A549 (cell line): ENCODE measurements around the gene EPC2. TPM values are rescaled to one million over a fixed set of nuclear protein-coding genes. Genes with fewer than 3 reads are reported as not detected.

Source experiments
- ATAC-seq, 2 experiments: fragments of 200-7000 bp in 1 of 2; fragments of >200 bp in 1 of 2; cut with Nextera tagmentation in 1 of 2; cut with Tn5 transposase in 1 of 2; 3 replicates each; pipeline versions ENCODE4 v1.8.0 to v1.9.1; 2018 to 2020; ENCODE audit warnings: mild to moderate bottlenecking in 1 of 2, moderate library complexity in 1 of 2
- CTCF ChIA-PET: fragments of 300-600 bp; sonication (Branson Sonifier 250); formaldehyde crosslinking; extraction: SDS; loops from one replicate; lab custom pipeline; 2021; ENCODE audit warnings: antibody characterized with exemption, inconsistent platforms; lab: Yijun Ruan, JAX
- POLR2A ChIA-PET: fragments of 350-600 bp; formaldehyde crosslinking; extraction: SDS; loops from one replicate; lab custom pipeline; 2021; ENCODE audit warnings: antibody characterized with exemption, inconsistent platforms; lab: Yijun Ruan, JAX
- DNase-seq, 2 experiments: peaks; one replicate each; pipeline versions ENCODE4 v3.0.0 to v3.0.0-alpha.2; 2011 to 2016; ENCODE audit warnings: low read depth in 1 of 2, low spot score in 1 of 2
- FAIRE-seq: peaks from 2 replicates; lab custom pipeline; 2011; peaks lifted over from hg19 to GRCh38; lab: Jason Lieb, UNC
- H3K27ac ChIP-seq, 2 experiments: fragments of >200 bp; sonication (Bioruptor Twin); formaldehyde crosslinking; 3 replicates each; pipeline ENCODE4 v1.5.1; 2016 to 2017
- H3K4me1 ChIP-seq: fragments of >200 bp; sonication (Bioruptor Twin); formaldehyde crosslinking; 3 replicates; pipeline ENCODE4 v1.6.1; 2016
- H3K4me2 ChIP-seq: fragments of >200 bp; sonication (Bioruptor Twin); formaldehyde crosslinking; 3 replicates; pipeline ENCODE4 v1.6.1; 2016
- H3K4me3 ChIP-seq: fragments of >200 bp; sonication (Bioruptor Twin); formaldehyde crosslinking; 3 replicates; pipeline ENCODE4 v1.5.1; 2016
- H3K9me3 ChIP-seq: fragments of >200 bp; sonication (Bioruptor Twin); formaldehyde crosslinking; 3 replicates; pipeline ENCODE4 v1.6.1; 2016
- CBX2 ChIP-seq: fragments of 200-600 bp; sonication (generic); IDR thresholded peaks from 2 replicates; pipeline ENCODE4 v1.6.1; 2016; ENCODE audit warnings: low read depth, mild to moderate bottlenecking, borderline replicate concordance
- EHF ChIP-seq: fragments of 250-450 bp; sonication (Bioruptor Pico); IDR thresholded peaks from 2 replicates; pipeline ENCODE4 v1.5.0; 2020; ENCODE audit warnings: mild to moderate bottlenecking
- EHMT2 ChIP-seq: fragments of 200-600 bp; sonication (generic); IDR thresholded peaks from 2 replicates; pipeline ENCODE4 v1.6.1; 2016; ENCODE audit warnings: antibody characterized with exemption, low read depth, mild to moderate bottlenecking, moderate library complexity
- ELK1 ChIP-seq: fragments of 150-350 bp; IDR thresholded peaks from 2 replicates; pipeline ENCODE4 v1.6.1; 2014; ENCODE audit warnings: low read depth, mild to moderate bottlenecking, low read length
- ESRRA ChIP-seq: fragments of 150-350 bp; IDR thresholded peaks from 2 replicates; pipeline ENCODE4 v1.6.1; 2014; ENCODE audit warnings: mild to moderate bottlenecking, low read length, borderline replicate concordance
- HES2 ChIP-seq: fragments of >200 bp; sonication (Bioruptor Twin); formaldehyde crosslinking; IDR thresholded peaks from 2 replicates; pipeline ENCODE4 v1.6.1; 2016
- HOXA7 ChIP-seq: fragments of 250-450 bp; sonication (Bioruptor Pico); IDR thresholded peaks from 2 replicates; pipeline ENCODE4 v1.5.0; 2020; ENCODE audit warnings: mild to moderate bottlenecking, moderate library complexity
- HOXB5 ChIP-seq: fragments of 250-450 bp; sonication (Bioruptor Pico); IDR thresholded peaks from 2 replicates; pipeline ENCODE4 v1.5.0; 2020; ENCODE audit warnings: mild to moderate bottlenecking, moderate library complexity
- JUNB ChIP-seq: fragments of >200 bp; sonication (Bioruptor Twin); formaldehyde crosslinking; IDR thresholded peaks from 2 replicates; pipeline ENCODE4 v1.6.1; 2016
- MYC ChIP-seq: IDR thresholded peaks from 2 replicates; pipeline ENCODE4 v1.6.1; 2012; ENCODE audit warnings: mild to moderate bottlenecking, inconsistent platforms, low read length, improper control_type of control experiment, borderline replicate concordance
- NPAS2 ChIP-seq: fragments of 250-450 bp; sonication (Bioruptor Pico); IDR thresholded peaks from 2 replicates; pipeline ENCODE4 v1.8.0; 2022; ENCODE audit warnings: mild to moderate bottlenecking, moderate library complexity, borderline replicate concordance
- POLR2A ChIP-seq: IDR thresholded peaks from 2 replicates; pipeline ENCODE4 v1.6.1; 2012; ENCODE audit warnings: mild to moderate bottlenecking, low read length
- RARB ChIP-seq: fragments of 250-450 bp; sonication (Bioruptor Pico); IDR thresholded peaks from 2 replicates; pipeline ENCODE4 v1.8.0; 2021; ENCODE audit warnings: mild to moderate bottlenecking, moderate library complexity
- RNF2 ChIP-seq: fragments of 200-600 bp; sonication (generic); IDR thresholded peaks from 2 replicates; pipeline ENCODE4 v1.6.1; 2016; ENCODE audit warnings: low read depth, mild to moderate bottlenecking, antibody characterized with exemption, moderate library complexity, borderline replicate concordance
- SREBF2 ChIP-seq: fragments of 450-650 bp; IDR thresholded peaks from 2 replicates; pipeline ENCODE4 v1.6.1; 2014; ENCODE audit warnings: mild to moderate bottlenecking, moderate library complexity
- TFCP2L1 ChIP-seq: fragments of 250-450 bp; sonication (Bioruptor Pico); IDR thresholded peaks from 2 replicates; pipeline ENCODE4 v1.5.0; 2021; ENCODE audit warnings: mild to moderate bottlenecking
- USF2 ChIP-seq: fragments of 450-650 bp; IDR thresholded peaks from 2 replicates; pipeline ENCODE4 v1.6.1; 2014; ENCODE audit warnings: antibody characterized with exemption
- ZNF302 ChIP-seq: fragments of 250-450 bp; sonication (Bioruptor Pico); IDR thresholded peaks from 2 replicates; pipeline ENCODE4 v1.9.0; 2021; ENCODE audit warnings: inconsistent platforms, mild to moderate bottlenecking, moderate library complexity
- WGBS: methylation state at CpG from one replicate; pipeline ENCODE4 v1.1.6; 2017; ENCODE audit errors: missing lambda C conversion rate; 5-methylcytosine and 5-hydroxymethylcytosine counted together
- polyA plus RNA-seq, 4 experiments: library from polyadenylated mRNA; depleted of rRNA in 3 of 4; stranded (reverse); fragments of >200 nt; fragmentation: RNase III in 1 of 4; extraction: RNeasy Plus Mini Kit Qiagen cat#74134 plus additional on column Dnase treatment in 1 of 4; gene quantifications; 2 replicates in 3 of 4; 3 replicates in 1 of 4; pipeline ENCODE4 v1.2.3, GENCODE V29; 2011 to 2017
- small RNA-seq, 6 experiments: library from RNA; depleted of rRNA; stranded (forward); fragments of <200 nt; gene quantifications; one replicate each; pipeline ENCODE3, GENCODE V24; 2012
- TF ChIP-seq, protein P1 (sequence below): fragments of 250-450 bp; sonication (Bioruptor Pico); IDR thresholded peaks from 2 replicates; pipeline ENCODE4 v1.5.0; 2020; ENCODE audit warnings: low read depth, mild to moderate bottlenecking, moderate library complexity

The EPC2 gene
- polyA plus RNA-seq, 2 of the 4 experiments (the other 2 are of a cell fraction): 8.8 to 23.0 TPM

- WGBS: 30% methylated on average over 3 of the region's 3 CpGs
- DNase-seq (no peak), FAIRE-seq (no peak), ATAC-seq (peak; percentile 71 to 78; a peak in 4 of 6 replicates)
- Histone ChIP-seq H3K4me1 (no peaks in the 10 kb centered on the region), H3K27ac (no peak overlapping the region), H3K4me2 (no peak overlapping the region), H3K4me3 (no peak overlapping the region), H3K9me3 (no peaks in the 10 kb centered on the region)
- ChIA-PET POLR2A (no interaction called here), CTCF (no interaction called here)
- TF ChIP-seq ESRRA (no peak), TFCP2L1 (CRISPR knock-in tag) (no peak), HES2 (no peak), POLR2A (no peak), CBX2 (no peak), ELK1 (no peak), USF2 (no peak), ZNF302 (no peak), EHF (no peak), RNF2 (no peak), HOXB5 (no peak)
- TF ChIP-seq, protein P1, sequence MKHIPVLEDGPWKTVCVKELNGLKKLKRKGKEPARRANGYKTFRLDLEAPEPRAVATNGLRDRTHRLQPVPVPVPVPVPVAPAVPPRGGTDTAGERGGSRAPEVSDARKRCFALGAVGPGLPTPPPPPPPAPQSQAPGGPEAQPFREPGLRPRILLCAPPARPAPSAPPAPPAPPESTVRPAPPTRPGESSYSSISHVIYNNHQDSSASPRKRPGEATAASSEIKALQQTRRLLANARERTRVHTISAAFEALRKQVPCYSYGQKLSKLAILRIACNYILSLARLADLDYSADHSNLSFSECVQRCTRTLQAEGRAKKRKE (CRISPR knock-in tag): no peak
Measured at GRCh38 chr2:148829618-148830017, 185.1 kb downstream of the EPC2 start.

DNA sequence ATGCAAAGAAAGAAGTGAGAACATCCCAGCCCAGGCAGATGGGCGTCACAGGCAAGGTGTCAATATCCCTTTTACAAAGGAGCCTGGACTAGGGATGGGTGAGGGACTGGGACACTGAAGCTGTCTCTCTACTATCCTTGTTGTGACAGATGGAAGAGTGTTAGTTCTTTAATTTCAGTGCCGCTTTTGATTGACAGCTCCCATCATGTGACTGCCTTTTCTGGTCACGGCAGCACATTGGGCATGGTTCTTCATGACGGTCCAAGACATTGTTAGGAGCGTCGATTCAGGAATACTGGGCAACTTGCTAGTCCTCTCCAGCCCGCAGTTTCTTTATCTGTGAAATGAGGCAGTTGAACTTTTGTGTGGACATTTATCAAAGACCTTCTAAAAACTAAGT lies 188.1 kb downstream of the EPC2 start:
- WGBS: 27% methylated on average over 7 of the region's 7 CpGs
- Histone ChIP-seq H3K4me3 (no peak overlapping the region), H3K4me1 (no peaks in the 10 kb centered on the region), H3K4me2 (no peak overlapping the region)
- no peak for FAIRE-seq
- no peak for ATAC-seq
- no peak for DNase-seq
- CTCF ChIA-PET: interaction anchor here (1.4 to 2.3 kb wide), 2 partner anchors 15 to 21 kb away, joined by 3 to 6 read pairs; no protein-coding TSS in a partner anchor
- POLR2A ChIA-PET: no interaction called here
- no peak for TF ChIP-seq HOXA7
- TF ChIP-seq EHMT2: no peak
- no peak for TF ChIP-seq JUNB
- no peak for TF ChIP-seq NPAS2 (CRISPR knock-in tag)
- TF ChIP-seq MYC: no peak
- TF ChIP-seq POLR2A: no peak
- TF ChIP-seq RARB (CRISPR knock-in tag): no peak
- no peak for TF ChIP-seq SREBF2
- TF ChIP-seq, all 56 proteins: peak for 0
- Histone ChIP-seq H3K9me3 (no peaks in the 10 kb centered on the region), H3K27ac (no peak overlapping the region)

Small RNAs within 50 kb of the gene (small RNA-seq; reads per million reads assigned to genes)
- gene RNU2-9P (0 to 0.35 (median 0) reads per million in 6 experiments), gene RPS29P8 (0 to 1.9 (median 0) reads per million in 6 experiments)

Other genes with a start within 250 kb of the EPC2 start
- 0.30 and 0.66 TPM in 2 replicates for gene KIF5C, start 230.5 kb downstream of the EPC2 start, polyA plus RNA-seq (2011; rRNA removed)
- 0.27 to 0.32 TPM (median 0.28 TPM) in 3 replicates for gene KIF5C, start 230.5 kb downstream of the EPC2 start, polyA plus RNA-seq (2017; fragmentation: RNase III; extraction: RNeasy Plus Mini Kit Qiagen cat#74134 plus additional on column Dnase treatment)